Measurements from ENCODE around the gene SRA1. TPM values are rescaled to one million over a fixed set of nuclear protein-coding genes. Genes with fewer than 3 reads are reported as not detected.

The SRA1 gene
- total and polyA plus RNA-seq, 12 donors = 22.7 to 42.2 (median 32.5) TPM

- no peak for TF ChIP-seq CTCF (IDR thresholded peaks at IDR 0.05)
- WGBS, 2 donors = 92 to 95% methylated on average over 5 of the region's 5 CpGs
- intact Hi-C loops (cut with DNase I) = loop anchor here in 1 of 10 donors (10.0 kb wide), 1 partner anchor 102 kb away; the partner anchor contains the start of genes IK and NDUFA2
- peaks cover 0 to 78% (median 27%) of the 10 kb centered on the region in 9 donors for H3K36me3 ChIP-seq
- no peaks in the 10 kb centered on the region for H3K9me3 ChIP-seq
- no peak overlapping the region for H3K27ac ChIP-seq
- DNase-seq = no peak
- no peak overlapping the region for H3K4me3 ChIP-seq
- peaks cover 6 to 28% (median 15%) of the 10 kb centered on the region in 9 donors for H3K4me1 ChIP-seq
- no peak for ATAC-seq
- H3K27me3 ChIP-seq = no peaks in the 10 kb centered on the region
Measured at GRCh38 chr5:140542972-140543371, 14.3 kb downstream of the SRA1 start.

- no peak for DNase-seq
- peaks cover 0 to 100% (median 50%) of the 10 kb centered on the region in 9 donors for H3K36me3 ChIP-seq
- TF ChIP-seq CTCF (IDR thresholded peaks at IDR 0.05) = no peak
- no peak overlapping the region for H3K27ac ChIP-seq
- WGBS, 2 donors = 93 to 98% methylated on average over 1 of the region's 1 CpG
- no peaks in the 10 kb centered on the region for H3K27me3 ChIP-seq
- no peaks in the 10 kb centered on the region for H3K9me3 ChIP-seq
- no peak for ATAC-seq
- H3K4me3 ChIP-seq = no peak overlapping the region
- intact Hi-C loops (cut with DNase I) = loop anchor here in 1 of 10 donors (10.0 kb wide), 1 partner anchor 105 kb away; the partner anchor contains the start of genes IK and NDUFA2
- H3K4me1 ChIP-seq = peaks cover 0 to 10% (median 0%) of the 10 kb centered on the region in 9 donors
Measured at GRCh38 chr5:140540227-140540626, 17.0 kb downstream of the SRA1 start.

GRCh38 chr5:140524003-140524402, 33.3 kb downstream of the SRA1 start:
- Histone ChIP-seq H3K27me3 (no peaks in the 10 kb centered on the region), H3K27ac (no peak overlapping the region), H3K4me3 (no peak overlapping the region), H3K4me1 (no peaks in the 10 kb centered on the region), H3K9me3 (no peaks in the 10 kb centered on the region), H3K36me3 (peaks cover 0 to 81% (median 42%) of the 10 kb centered on the region in 9 donors)
- TF ChIP-seq CTCF (IDR thresholded peaks at IDR 0.05) = no peak
- WGBS, 2 donors = 90 to 95% methylated on average over 2 of the region's 2 CpGs
- intact Hi-C loops (cut with DNase I) = no loop called here
- ATAC-seq (no peak), DNase-seq (no peak)

- DNase-seq (no peak), ATAC-seq (no peak)
- H3K9me3 ChIP-seq = no peaks in the 10 kb centered on the region
- 96% methylated on average over 2 of the region's 2 CpGs for WGBS, 2 donors
- no peaks in the 10 kb centered on the region for H3K27me3 ChIP-seq
- H3K27ac ChIP-seq = no peak overlapping the region
- TF ChIP-seq CTCF (IDR thresholded peaks at IDR 0.05) = no peak
- no peak overlapping the region for H3K4me3 ChIP-seq
- H3K4me1 ChIP-seq = peaks cover 0 to 4% (median 0%) of the 10 kb centered on the region in 9 donors
- intact Hi-C loops (cut with DNase I) = no loop called here
- peaks cover 0 to 85% (median 39%) of the 10 kb centered on the region in 9 donors for H3K36me3 ChIP-seq
Measured at GRCh38 chr5:140513124-140513523, 44.1 kb downstream of the SRA1 start.
